HG02885 (cell line): Measurements from ENCODE around the gene GLRA1.
A peak's percentile ranks its signal among the peaks of the same experiment; 100 is the strongest.
"Not testable (repeated sequence)": the region's sequence is repeated elsewhere in the genome, so short reads cannot be mapped to it uniquely, and the experiment has no call there.

Experiments used
- ATAC-seq: cut with Tn5 transposase; IDR thresholded peaks from one replicate; pipeline ENCODE4 v1.9.1; 2021; ENCODE audit warnings: mild to moderate bottlenecking; ENCODE audit not compliant: unreplicated experiment, poor library complexity

The GLRA1 gene

DNA sequence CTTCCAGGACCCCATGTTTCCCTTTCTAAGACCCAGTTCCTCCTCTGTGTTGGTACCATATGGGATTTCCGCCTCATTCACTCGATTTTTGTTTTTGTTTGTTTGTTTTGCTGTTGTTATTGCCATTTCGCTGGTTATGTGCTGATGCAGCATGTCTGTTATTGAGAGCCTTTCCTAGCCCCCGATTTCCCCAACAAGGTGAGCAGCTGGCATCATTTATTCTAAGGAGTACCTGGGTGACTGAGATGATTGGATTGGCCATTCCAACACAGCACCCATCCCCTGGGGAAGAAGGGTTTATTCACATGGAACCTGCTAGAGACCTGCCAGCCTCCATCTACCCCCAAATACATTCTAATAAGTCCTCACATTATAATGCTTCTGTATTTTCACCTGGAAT, 2.7 kb downstream of the GLRA1 start:
- no peak for ATAC-seq

DNA sequence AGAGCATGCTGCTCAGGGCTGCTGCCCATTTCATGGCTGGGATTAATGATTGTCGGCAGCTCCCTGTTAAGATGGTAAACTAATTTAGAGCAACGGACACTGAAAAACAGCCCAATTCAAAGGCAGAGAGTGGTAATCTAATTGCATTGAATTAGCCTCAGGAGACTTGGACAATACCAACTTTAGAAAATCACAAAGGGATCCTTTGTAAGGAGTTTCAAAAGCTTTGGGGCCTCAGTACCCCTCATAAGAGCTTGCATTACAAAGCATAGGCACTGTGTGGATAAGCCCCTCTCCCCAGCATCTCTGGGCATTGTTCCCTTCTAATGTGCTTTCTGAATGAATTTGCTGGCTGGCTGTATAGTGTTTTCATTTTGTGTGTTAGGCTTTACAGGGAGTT, 6.7 kb downstream of the GLRA1 start:
- ATAC-seq: no peak

DNA sequence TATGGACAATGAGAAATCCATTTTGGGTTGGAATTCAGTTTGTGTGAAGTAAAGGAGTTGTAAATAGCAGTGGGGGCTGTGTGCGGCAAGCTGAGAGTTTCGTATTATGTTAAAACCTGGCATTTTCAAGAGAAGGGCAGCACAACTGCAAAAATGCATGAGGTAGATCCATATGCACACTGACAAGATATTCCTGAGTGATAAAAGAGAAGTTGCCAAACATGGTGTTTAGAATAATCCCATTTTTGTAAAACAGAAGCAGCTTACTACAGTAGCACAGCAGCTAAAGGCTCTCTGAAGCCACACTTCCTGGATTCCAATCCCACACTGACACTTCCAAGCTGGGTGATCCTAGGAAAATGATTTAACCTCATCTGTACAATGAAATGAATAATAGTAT, 11.2 kb downstream of the GLRA1 start:
- no peak for ATAC-seq

DNA sequence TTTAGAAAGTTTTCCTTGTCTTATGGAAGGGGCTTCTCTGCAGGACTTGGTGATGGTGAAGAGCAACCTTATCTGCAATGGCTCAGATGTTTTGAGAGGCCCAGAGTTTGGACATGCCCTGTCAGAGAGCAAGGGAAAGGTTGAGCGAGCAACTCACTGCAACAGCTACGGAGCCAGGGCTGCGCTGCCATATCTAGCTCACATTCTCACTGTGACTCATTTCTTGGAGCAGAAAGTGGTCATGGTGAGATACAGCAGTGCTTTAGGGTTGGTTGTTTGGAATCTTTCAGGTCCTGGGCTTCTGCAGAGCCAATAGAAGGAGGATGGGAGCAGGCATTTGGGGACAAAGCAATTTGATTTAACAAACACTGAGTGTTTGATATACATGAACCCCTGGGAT, 12.3 kb downstream of the GLRA1 start:
- no peak for ATAC-seq

DNA sequence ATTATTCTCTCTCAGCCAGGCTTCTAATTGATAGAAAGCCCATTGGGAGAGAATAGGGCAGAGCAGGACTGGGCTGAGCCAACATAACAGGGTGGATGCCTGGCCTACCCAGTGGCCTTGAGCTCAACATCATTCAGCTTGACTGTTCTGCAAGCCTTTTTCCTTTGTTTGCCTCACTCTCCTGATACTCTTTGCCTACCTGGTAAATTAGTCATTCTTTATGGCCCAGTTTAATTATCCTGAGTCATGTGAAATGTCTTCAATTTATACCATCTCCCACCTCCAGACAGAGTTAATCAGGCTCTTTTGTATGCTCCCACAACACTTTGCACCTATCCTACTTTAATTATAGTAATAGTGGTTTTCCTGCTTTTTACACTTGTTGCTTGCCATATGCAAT, 13.6 kb downstream of the GLRA1 start:
- ATAC-seq: no peak

- no peak for ATAC-seq
Measured at GRCh38 chr5:151909628-151910027, 15.0 kb downstream of the GLRA1 start.

DNA sequence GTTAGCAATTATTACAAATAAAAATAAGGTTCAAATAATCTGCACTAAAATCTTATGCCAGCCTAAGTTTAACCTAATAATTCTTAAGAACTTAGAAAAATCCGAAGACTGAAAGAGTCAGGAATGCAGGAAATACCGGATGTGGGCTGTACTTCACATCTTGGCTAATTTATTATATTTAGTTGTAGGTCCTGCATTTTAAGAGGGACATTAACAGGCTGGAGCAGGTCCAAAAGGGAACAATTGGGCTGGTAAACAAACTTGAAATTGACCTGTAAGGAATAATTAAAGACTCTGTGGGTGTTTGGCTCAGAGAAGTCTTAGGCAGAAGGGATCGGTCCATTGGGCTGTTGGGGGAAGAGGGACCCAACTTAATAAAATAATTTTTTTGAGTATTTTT, 18.4 kb downstream of the GLRA1 start:
- no peak for ATAC-seq

GRCh38 chr5:151905557-151905961, 19.1 kb downstream of the GLRA1 start:
- no peak for ATAC-seq

GRCh38 chr5:151904909-151905308, 19.7 kb downstream of the GLRA1 start:
- no peak for ATAC-seq

DNA sequence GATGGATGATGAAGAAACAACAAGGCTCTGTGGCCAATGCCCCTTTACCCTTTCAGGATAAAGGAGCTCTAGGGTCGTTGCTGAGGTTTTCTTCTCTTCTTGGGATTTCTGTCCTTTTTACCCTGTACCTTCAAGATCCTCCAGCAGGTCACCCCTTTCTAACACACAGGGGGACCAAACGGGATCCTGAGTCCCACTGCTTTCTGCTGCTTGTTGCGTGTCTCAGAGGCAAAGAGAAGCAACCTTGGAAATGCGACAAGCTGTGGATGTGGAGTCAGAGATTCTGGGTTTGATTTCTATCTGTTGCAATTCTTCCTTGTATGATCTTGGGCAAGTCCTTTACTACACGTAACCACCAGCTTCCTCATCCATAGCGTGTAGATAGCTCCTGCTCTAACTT, 20.5 kb downstream of the GLRA1 start:
- ATAC-seq: no peak

- ATAC-seq: peak; percentile 94
Measured at GRCh38 chr5:151903243-151903653, 21.4 kb downstream of the GLRA1 start.

DNA sequence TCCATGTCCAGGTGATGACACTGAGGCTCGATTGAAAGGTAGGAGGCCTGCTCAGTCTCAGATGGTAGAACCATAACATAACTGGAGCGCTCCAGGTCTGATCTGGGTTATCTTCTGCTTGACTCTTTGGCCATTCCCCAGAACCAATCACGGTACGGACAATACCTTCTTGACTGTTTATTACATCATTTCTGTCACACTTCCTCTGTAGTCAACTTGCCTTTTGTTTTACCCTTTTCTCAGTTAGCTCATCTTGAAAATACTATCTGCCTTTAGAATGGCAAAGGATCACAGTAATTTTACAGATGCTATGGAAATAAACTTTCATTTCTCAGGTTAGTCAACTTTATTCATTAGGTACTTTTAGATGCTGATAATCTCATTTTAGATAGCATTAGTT, 22.4 kb downstream of the GLRA1 start:
- ATAC-seq: peak; percentile 44

- no peak for ATAC-seq
Measured at GRCh38 chr5:151901611-151902010, 23.0 kb downstream of the GLRA1 start.

DNA sequence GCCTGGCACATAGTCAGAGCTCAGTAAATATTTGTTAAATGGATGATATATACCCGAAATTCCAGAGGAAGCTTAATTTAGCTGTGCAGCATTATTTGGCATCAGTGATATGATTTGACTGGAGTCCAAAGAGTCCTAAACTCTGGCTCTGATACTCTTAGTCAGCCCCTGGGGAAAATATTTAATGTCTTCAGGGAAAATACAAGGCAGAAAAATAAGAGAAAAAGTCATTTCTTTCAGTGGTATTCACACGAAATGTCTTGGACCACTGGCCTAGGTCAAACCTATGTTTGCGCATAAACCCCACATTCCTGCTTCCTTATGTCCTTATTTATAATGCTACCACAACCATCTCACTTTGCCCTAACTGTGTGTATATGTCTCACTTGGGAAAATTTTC, 23.8 kb downstream of the GLRA1 start:
- no peak for ATAC-seq

- ATAC-seq: no peak
Measured at GRCh38 chr5:151899399-151899798, 25.3 kb downstream of the GLRA1 start.

GRCh38 chr5:151897896-151898295, 26.8 kb downstream of the GLRA1 start:
- no peak for ATAC-seq

DNA sequence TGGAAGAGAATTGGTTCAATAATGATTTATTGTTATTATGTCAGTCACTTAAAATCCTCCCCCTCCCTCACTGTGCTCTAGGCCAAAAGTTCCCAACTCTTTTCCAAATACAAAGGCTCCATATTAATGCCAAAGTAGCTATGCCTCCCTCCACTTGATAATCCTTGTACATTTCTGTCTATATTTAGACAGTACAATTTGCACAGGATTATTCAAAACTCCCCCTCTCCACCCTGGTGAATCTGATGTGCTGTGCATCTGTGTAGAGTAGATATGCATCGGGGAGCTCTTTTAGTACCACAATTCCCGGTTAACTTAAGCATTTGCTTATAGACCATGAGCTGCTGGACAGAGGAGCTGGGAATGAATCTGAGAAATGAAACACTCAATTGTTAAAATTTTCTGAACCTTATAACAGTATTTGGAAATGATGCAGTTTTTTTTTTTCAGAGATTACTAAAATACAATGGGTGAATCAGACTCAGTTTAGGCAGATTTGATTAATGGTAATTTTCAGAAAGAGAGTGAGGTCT, 27.6 kb downstream of the GLRA1 start:
- no peak for ATAC-seq

DNA sequence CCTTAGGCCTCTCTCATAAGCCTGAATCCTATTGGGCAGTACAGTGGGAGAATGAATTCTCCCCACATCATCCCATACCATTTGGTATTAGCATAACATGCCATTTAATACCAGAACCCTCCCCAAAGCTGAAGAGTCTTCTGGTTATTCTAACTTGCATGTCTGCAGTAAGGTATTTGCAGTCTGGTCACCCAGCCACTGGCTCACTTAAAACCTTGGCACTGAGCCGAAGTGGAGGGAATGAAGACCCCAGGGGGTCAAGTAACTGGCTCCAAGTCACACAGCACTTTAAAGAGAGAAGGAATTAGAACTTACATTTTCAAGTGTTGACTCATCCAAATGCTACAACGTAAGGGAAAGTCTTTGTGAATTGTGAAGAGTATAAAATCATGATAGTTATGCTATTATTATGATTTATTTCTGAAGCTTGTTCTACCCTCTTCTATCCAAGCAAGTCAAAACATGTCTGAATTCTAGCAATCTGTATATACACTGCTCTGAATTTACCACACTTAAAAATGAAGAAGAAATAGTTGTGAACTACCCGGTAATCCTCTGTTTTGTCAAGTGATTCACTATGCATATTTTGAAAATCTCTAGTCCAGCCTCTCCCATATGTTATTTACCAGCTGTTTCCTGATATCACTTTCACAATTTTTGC, 28.5 kb downstream of the GLRA1 start:
- no peak for ATAC-seq

GRCh38 chr5:151895660-151896030, 29.0 kb downstream of the GLRA1 start:
- ATAC-seq: no peak

DNA sequence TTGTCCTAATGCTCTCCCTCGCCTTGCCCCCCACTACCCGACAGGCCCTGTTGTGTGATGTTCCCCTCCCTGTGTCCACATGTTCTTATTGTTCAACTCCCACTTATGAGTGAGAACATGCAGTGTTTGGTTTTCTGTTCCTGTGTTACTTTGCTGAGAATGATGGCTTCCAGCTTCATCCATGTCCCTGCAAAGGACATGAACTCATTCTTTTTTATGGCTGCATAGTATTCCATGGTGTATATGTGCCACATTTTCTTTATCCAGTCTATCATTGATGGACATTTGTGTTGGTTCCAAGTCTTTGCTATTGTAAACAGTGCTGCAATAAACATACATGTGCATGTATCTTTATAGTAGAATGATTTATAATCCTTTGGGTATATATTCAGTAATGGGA, 31.2 kb downstream of the GLRA1 start:
- ATAC-seq: not testable (repeated sequence)

- no peak for ATAC-seq
Measured at GRCh38 chr5:151892393-151892792, 32.3 kb downstream of the GLRA1 start.

DNA sequence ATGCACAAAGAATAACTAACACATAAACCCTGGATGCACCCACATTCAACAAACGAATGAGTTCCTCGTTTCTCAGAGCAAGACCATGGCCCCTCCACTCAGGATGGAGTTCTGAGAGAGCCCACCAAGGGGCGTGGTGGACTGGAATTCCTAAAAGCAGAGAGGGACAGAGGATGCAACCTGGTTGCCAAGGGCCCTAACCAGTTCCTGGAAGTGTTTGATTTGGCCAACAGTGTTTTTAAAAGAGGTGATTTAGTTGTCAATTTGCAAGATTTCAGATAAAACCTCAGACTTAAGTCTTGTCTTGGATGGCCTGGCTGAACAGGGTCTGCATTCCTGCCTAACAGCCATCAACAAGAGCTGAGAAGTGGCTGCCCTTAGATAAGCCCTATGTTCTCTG, 34.4 kb downstream of the GLRA1 start:
- ATAC-seq: no peak

DNA sequence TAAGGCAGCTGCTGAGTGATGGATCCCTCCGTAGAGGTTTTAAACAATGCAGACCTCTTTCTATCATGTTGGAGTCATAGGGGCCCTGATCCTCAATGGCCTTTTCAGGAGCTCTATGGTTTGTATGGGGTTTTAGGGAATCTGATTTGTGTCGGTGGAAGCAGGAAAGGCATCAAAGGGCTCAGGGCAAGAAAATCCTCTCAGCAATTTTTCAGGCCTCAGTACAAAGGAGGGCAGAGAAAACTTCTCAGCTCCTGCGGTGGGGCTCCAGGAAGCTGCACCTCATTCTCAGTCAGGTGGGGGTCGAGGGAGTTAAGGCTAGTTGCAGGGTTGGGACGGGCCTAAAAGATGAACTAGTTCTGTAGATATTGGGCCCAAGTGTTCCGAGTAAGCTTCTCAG, 35.0 kb downstream of the GLRA1 start:
- ATAC-seq: no peak
